Sigmoid colon (tissue), 7 donors: ENCODE measurements around the gene CBFA2T3. TPM values are rescaled to one million over a fixed set of nuclear protein-coding genes. Genes with fewer than 3 reads are reported as not detected.
A peak's percentile ranks its signal among the peaks of the same experiment; 100 is the strongest.

Experiments
- DNase-seq: peaks from one replicate; pipeline ENCODE4 v3.0.0-alpha.2; 2019
- H3K27ac ChIP-seq, 4 donors: fragments of 200-600 bp; sonication (generic); one replicate each; pipeline ENCODE4 v1.5.1; 2016 to 2019; ENCODE audit warnings: mild to moderate bottlenecking in 1 of 4
- H3K27me3 ChIP-seq, 3 donors: fragments of 200-600 bp; sonication (generic); one replicate each; pipeline ENCODE4 v1.5.1; 2019; ENCODE audit warnings: mild to moderate bottlenecking in 1 of 3
- H3K36me3 ChIP-seq, 4 donors: fragments of 200-600 bp; sonication (generic); one replicate each; pipeline ENCODE4 v1.5.1; 2016 to 2019
- H3K4me1 ChIP-seq, 4 donors: fragments of 200-600 bp; sonication (generic); one replicate each; pipeline ENCODE4 v1.5.1; 2017 to 2019
- H3K4me3 ChIP-seq, 4 donors: fragments of 200-600 bp; sonication (generic); one replicate each; pipeline ENCODE4 v1.5.1; 2017 to 2019; ENCODE audit warnings: mild to moderate bottlenecking in 2 of 4, moderate library complexity in 1 of 4
- H3K9me3 ChIP-seq, 4 donors: fragments of 200-600 bp in 3 of 4; sonication (generic) in 3 of 4; one replicate each; pipeline versions ENCODE4 v1.5.1 to v1.6.1; 2013 to 2019
- CTCF ChIP-seq, 4 experiments: fragments of 450-650 bp in 3 of 4; fragments of 200-600 bp in 1 of 4; IDR thresholded peaks; one replicate each; pipeline ENCODE4 v1.5.1; 2016 to 2019; ENCODE audit warnings: antibody characterized with exemption in 4 of 4, mild to moderate bottlenecking in 3 of 4, moderate library complexity in 2 of 4
- EP300 ChIP-seq, 4 donors: sonication (generic); formaldehyde crosslinking; IDR thresholded peaks; one replicate each; pipeline ENCODE4 v1.6.1; 2017; ENCODE audit warnings: antibody characterized with exemption in 4 of 4
- POLR2A ChIP-seq, 2 donors: fragments of 450-650 bp; IDR thresholded peaks; one replicate each; pipeline ENCODE4 v1.6.1; 2016; ENCODE audit warnings: antibody characterized with exemption in 2 of 2, mild to moderate bottlenecking in 2 of 2, moderate library complexity in 2 of 2
- POLR2AphosphoS5 ChIP-seq, 4 donors: sonication (generic); formaldehyde crosslinking; IDR thresholded peaks; one replicate each; pipeline ENCODE4 v1.6.1; 2017; ENCODE audit warnings: antibody characterized with exemption in 4 of 4
- WGBS, 2 donors: extraction: QIAGEN DNeasy Blood & Tissue Kit; methylation state at CpG; one replicate each; pipeline ENCODE4 v1.1.7; 2013; 5-methylcytosine and 5-hydroxymethylcytosine counted together
- intact Hi-C: fragments of 100-400 bp; cut with DNase I; formaldehyde crosslinking; loops from one replicate; pipeline ENCODE4 v1.15.1; 2023
- polyA plus RNA-seq, 3 donors: library from polyadenylated mRNA; stranded (reverse); fragments of 200-250 nt; gene quantifications; one replicate each; pipeline ENCODE4 v1.2.3, GENCODE V29; 2013
- total RNA-seq, 4 donors: library from RNA; depleted of rRNA; stranded (reverse); fragments of >200 nt; gene quantifications; one replicate each; pipeline ENCODE4 v1.1.0, GENCODE V29; 2016
- donor health status: healthy with polysubstance abuse.
- donor health status: Bipolar disorder and iron deficiency.
- donor health status: healthy.

The CBFA2T3 gene
- total and polyA plus RNA-seq, 7 donors: 0.95 to 26.8 (median 4.3) TPM

- Histone ChIP-seq H3K27ac (peak overlapping the region; percentile 77 to 88 (median 82)), H3K9me3 (no peaks in the 10 kb centered on the region), H3K36me3 (peaks cover 16 to 33% (median 18%) of the 10 kb centered on the region in 4 donors), H3K27me3 (no peaks in the 10 kb centered on the region), H3K4me1 (peaks cover 0 to 27% (median 20%) of the 10 kb centered on the region in 4 donors), H3K4me3 (peak overlapping the region; percentile 70 to 95 (median 80))
- 8 to 17% methylated on average over 50 of the region's 53 CpGs for WGBS, 2 donors
- peak; percentile 75 for DNase-seq
- intact Hi-C loops: loop anchor here (5.0 kb wide), 2 partner anchors 119 to 361 kb away; partner anchors contain the start of gene ZNF778
- no peak for TF ChIP-seq POLR2AphosphoS5 (IDR thresholded peaks at IDR 0.05)
These were observed 120.7 kb downstream of the CBFA2T3 start for GRCh38 chr16:88856122-88856827.

GRCh38 chr16:88855736-88856121 lies 121.3 kb downstream of the CBFA2T3 start:
- no peak for TF ChIP-seq POLR2AphosphoS5 (IDR thresholded peaks at IDR 0.05)
- no peak for TF ChIP-seq POLR2A (IDR thresholded peaks at IDR 0.05)
- WGBS, 2 donors: 81 to 89% methylated on average over 13 of the region's 13 CpGs
- peaks cover 11 to 32% (median 13%) of the 10 kb centered on the region in 4 donors for H3K36me3 ChIP-seq
- H3K4me3 ChIP-seq: peak overlapping the region in 3 of 4 donors; percentile 70 to 95 (median 73)
- intact Hi-C loops: loop anchor here (5.0 kb wide), 2 partner anchors 118 to 362 kb away; partner anchors contain the start of gene ZNF778
- no peaks in the 10 kb centered on the region for H3K27me3 ChIP-seq
- peaks cover 0 to 27% (median 20%) of the 10 kb centered on the region in 4 donors for H3K4me1 ChIP-seq
- H3K9me3 ChIP-seq: no peaks in the 10 kb centered on the region
- no peak for DNase-seq
- H3K27ac ChIP-seq: peak overlapping the region; percentile 77 to 88 (median 82)

GRCh38 chr16:88855176-88855575 lies 121.8 kb downstream of the CBFA2T3 start:
- Histone ChIP-seq H3K27ac (peak overlapping the region in 1 of 4 donors; percentile 88), H3K27me3 (no peaks in the 10 kb centered on the region), H3K9me3 (no peaks in the 10 kb centered on the region), H3K4me3 (no peak overlapping the region), H3K36me3 (peaks cover 6 to 32% (median 8%) of the 10 kb centered on the region in 4 donors), H3K4me1 (peaks cover 0 to 27% (median 20%) of the 10 kb centered on the region in 4 donors)
- no peak for TF ChIP-seq POLR2A (IDR thresholded peaks at IDR 0.05)
- no peak for TF ChIP-seq CTCF (IDR thresholded peaks at IDR 0.05)
- TF ChIP-seq POLR2AphosphoS5 (IDR thresholded peaks at IDR 0.05): no peak
- no peak for TF ChIP-seq EP300 (IDR thresholded peaks at IDR 0.05)
- DNase-seq: no peak
- intact Hi-C loops: loop anchor here (5.0 kb wide), 2 partner anchors 118 to 362 kb away; partner anchors contain the start of gene ZNF778
- 84 to 86% methylated on average over 8 of the region's 8 CpGs for WGBS, 2 donors

GRCh38 chr16:88854306-88855111 lies 122.5 kb downstream of the CBFA2T3 start:
- Histone ChIP-seq H3K27ac (no peak overlapping the region), H3K27me3 (no peaks in the 10 kb centered on the region), H3K36me3 (peaks cover 2 to 32% (median 3%) of the 10 kb centered on the region in 4 donors), H3K4me3 (no peak overlapping the region), H3K4me1 (peaks cover 0 to 27% (median 20%) of the 10 kb centered on the region in 4 donors), H3K9me3 (no peaks in the 10 kb centered on the region)
- TF ChIP-seq POLR2A (IDR thresholded peaks at IDR 0.05) (no peak), EP300 (IDR thresholded peaks at IDR 0.05) (no peak), POLR2AphosphoS5 (IDR thresholded peaks at IDR 0.05) (no peak), CTCF (IDR thresholded peaks at IDR 0.05) (no peak)
- 54 to 66% methylated on average over 20 of the region's 20 CpGs for WGBS, 2 donors
- DNase-seq: no peak
- intact Hi-C loops: loop anchor here (5.0 kb wide), 2 partner anchors 117 to 363 kb away; partner anchors contain the start of gene ZNF778

- no peak for TF ChIP-seq POLR2AphosphoS5 (IDR thresholded peaks at IDR 0.05)
- no peak for DNase-seq
- 84 to 89% methylated on average over 17 of the region's 17 CpGs for WGBS, 2 donors
- Histone ChIP-seq H3K27me3 (no peaks in the 10 kb centered on the region), H3K9me3 (no peaks in the 10 kb centered on the region), H3K4me3 (no peak overlapping the region), H3K4me1 (peaks cover 0 to 24% (median 19%) of the 10 kb centered on the region in 4 donors), H3K27ac (no peak overlapping the region), H3K36me3 (peaks cover 0 to 26% (median 2%) of the 10 kb centered on the region in 4 donors)
- intact Hi-C loops: no loop called here
These were observed 123.6 kb downstream of the CBFA2T3 start for GRCh38 chr16:88853325-88853941.
